CD14-positive monocyte (primary cell): ENCODE measurements around the gene EVX1. TPM values are rescaled to one million over a fixed set of nuclear protein-coding genes. Genes with fewer than 3 reads are reported as not detected.

Experiments
- DNase-seq, 3 donors: peaks; one replicate each; pipeline ENCODE4 v3.0.0-alpha.2; 2011 to 2022
- H2AFZ ChIP-seq: 2 replicates; pipeline ENCODE4 v1.6.0; 2012; ENCODE audit warnings: mild to moderate bottlenecking, low read depth, low read length, inconsistent platforms; ENCODE audit not compliant: insufficient read depth, poor library complexity, severe bottlenecking
- H3K27ac ChIP-seq, 2 donors: 1 replicate in 1 of 2; 2 replicates in 1 of 2; pipeline ENCODE4 v1.5.1; 2012 to 2013; ENCODE audit warnings: low read length in 2 of 2, control low read depth in 1 of 2, inconsistent platforms in 1 of 2, low read depth in 1 of 2, mild to moderate bottlenecking in 1 of 2
- H3K27me3 ChIP-seq, 2 donors: one replicate each; pipeline versions ENCODE4 v1.6.0 to v1.6.1; 2011 to 2013; ENCODE audit warnings: low read length in 2 of 2; ENCODE audit not compliant: control insufficient read depth in 2 of 2, insufficient read depth in 2 of 2
- H3K36me3 ChIP-seq, 2 donors: replicated peaks in 1 of 2; 1 replicate in 1 of 2; 2 replicates in 1 of 2; pipeline versions ENCODE4 v1.5.1 to v1.6.1; 2012 to 2013; ENCODE audit warnings: low read length in 2 of 2, control low read depth in 1 of 2, inconsistent platforms in 1 of 2, mild to moderate bottlenecking in 1 of 2; ENCODE audit not compliant: insufficient read depth in 2 of 2, control insufficient read depth in 1 of 2
- H3K4me1 ChIP-seq, 2 donors: 1 replicate in 1 of 2; 2 replicates in 1 of 2; pipeline versions ENCODE4 v1.5.1 to v1.6.1; 2012 to 2013; ENCODE audit warnings: low read length in 2 of 2, control low read depth in 1 of 2, inconsistent platforms in 1 of 2, mild to moderate bottlenecking in 1 of 2, moderate library complexity in 1 of 2; ENCODE audit not compliant: insufficient read depth in 2 of 2, control insufficient read depth in 1 of 2
- H3K4me2 ChIP-seq: replicated peaks from 2 replicates; pipeline ENCODE3; 2012; ENCODE audit warnings: low read length, moderate library complexity, mild to moderate bottlenecking; ENCODE audit not compliant: poor library complexity, severe bottlenecking; ENCODE audit errors: extremely low read depth
- H3K4me3 ChIP-seq, 3 experiments: fragments of 200-600 bp in 1 of 3; sonication (generic) in 1 of 3; replicated peaks in 1 of 3; 1 replicate in 2 of 3; 2 replicates in 1 of 3; pipeline ENCODE4 v1.5.1; 2011 to 2013; ENCODE audit warnings: low read length in 3 of 3, mild to moderate bottlenecking in 3 of 3, control low read depth in 2 of 3, low read depth in 2 of 3, inconsistent platforms in 1 of 3, moderate library complexity in 1 of 3
- H3K79me2 ChIP-seq: 2 replicates; pipeline ENCODE4 v1.6.0; 2012; ENCODE audit warnings: mild to moderate bottlenecking, control low read depth, inconsistent platforms, low read length, moderate library complexity; ENCODE audit not compliant: insufficient read depth
- H3K9ac ChIP-seq: 2 replicates; pipeline ENCODE4 v1.6.0; 2017; ENCODE audit warnings: low read length, mild to moderate bottlenecking; ENCODE audit not compliant: insufficient read depth, poor library complexity, severe bottlenecking
- H3K9me3 ChIP-seq, 2 donors: replicated peaks in 1 of 2; 1 replicate in 1 of 2; 2 replicates in 1 of 2; pipeline versions ENCODE4 v1.5.1 to v1.6.1; 2012 to 2013; ENCODE audit warnings: low read length in 2 of 2, control low read depth in 1 of 2; ENCODE audit not compliant: control insufficient read depth in 1 of 2, insufficient read depth in 1 of 2
- H4K20me1 ChIP-seq: 2 replicates; pipeline ENCODE4 v1.6.0; 2012; ENCODE audit warnings: mild to moderate bottlenecking, low read length, control low read depth, moderate library complexity; ENCODE audit not compliant: insufficient read depth
- H3K27ac Mint-ChIP-seq, 7 donors: one replicate each; pipeline ENCODE4 v1.8.0; 2020; ENCODE audit warnings: mild to moderate bottlenecking in 7 of 7, mixed read lengths in 7 of 7, moderate library complexity in 6 of 7, inconsistent platforms in 2 of 7
- H3K27me3 Mint-ChIP-seq, 3 donors: one replicate each; pipeline ENCODE4 v1.8.0; 2021 to 2022; ENCODE audit warnings: low read depth in 3 of 3, mild to moderate bottlenecking in 3 of 3, mixed read lengths in 3 of 3, moderate library complexity in 3 of 3, inconsistent platforms in 1 of 3
- H3K36me3 Mint-ChIP-seq, 2 donors: one replicate each; pipeline ENCODE4 v1.8.0; 2020; ENCODE audit warnings: mixed read lengths in 2 of 2, inconsistent platforms in 1 of 2, mild to moderate bottlenecking in 1 of 2
- H3K4me1 Mint-ChIP-seq: one replicate; pipeline ENCODE4 v1.8.0; 2020; ENCODE audit warnings: mild to moderate bottlenecking, mixed read lengths
- H3K4me3 Mint-ChIP-seq, 2 donors: one replicate each; pipeline ENCODE4 v1.8.0; 2020; ENCODE audit warnings: mild to moderate bottlenecking in 2 of 2, mixed read lengths in 2 of 2, moderate library complexity in 1 of 2
- H3K9me3 Mint-ChIP-seq, 7 donors: one replicate each; pipeline ENCODE4 v1.8.0; 2020 to 2022; ENCODE audit warnings: mixed read lengths in 7 of 7, mild to moderate bottlenecking in 6 of 7, moderate library complexity in 6 of 7, inconsistent platforms in 2 of 7
- WGBS: methylation state at CpG from one replicate; pipeline ENCODE4 v1.1.5; 2013; ENCODE audit warnings: missing lambda C conversion rate; ENCODE audit not compliant: insufficient coverage; 5-methylcytosine and 5-hydroxymethylcytosine counted together
- intact Hi-C, 2 donors: fragments of 100-400 bp; cut with micrococcal nuclease; formaldehyde crosslinking; loops; one replicate each; pipeline versions ENCODE4 v1.15.0 to v1.15.1; 2023
- polyA plus RNA-seq, 3 donors: library from polyadenylated mRNA; depleted of rRNA in 1 of 3; unstranded in 2 of 3; stranded (reverse) in 1 of 3; fragments of 300-500 nt in 2 of 3; fragments of >200 nt in 1 of 3; fragmentation: Illumina TruSeq in 2 of 3; gene quantifications; 1 replicate in 2 of 3; 2 replicates in 1 of 3; pipeline ENCODE4 v1.2.3, GENCODE V29; 2012 to 2021
- TF ChIP-seq, protein P1 (sequence below): fragments of 200-600 bp; IDR thresholded peaks from one replicate; pipeline ENCODE4 v1.8.0; 2022; ENCODE audit warnings: antibody characterized with exemption, mild to moderate bottlenecking

The EVX1 gene
- polyA plus RNA-seq, 3 donors = not detected

DNA sequence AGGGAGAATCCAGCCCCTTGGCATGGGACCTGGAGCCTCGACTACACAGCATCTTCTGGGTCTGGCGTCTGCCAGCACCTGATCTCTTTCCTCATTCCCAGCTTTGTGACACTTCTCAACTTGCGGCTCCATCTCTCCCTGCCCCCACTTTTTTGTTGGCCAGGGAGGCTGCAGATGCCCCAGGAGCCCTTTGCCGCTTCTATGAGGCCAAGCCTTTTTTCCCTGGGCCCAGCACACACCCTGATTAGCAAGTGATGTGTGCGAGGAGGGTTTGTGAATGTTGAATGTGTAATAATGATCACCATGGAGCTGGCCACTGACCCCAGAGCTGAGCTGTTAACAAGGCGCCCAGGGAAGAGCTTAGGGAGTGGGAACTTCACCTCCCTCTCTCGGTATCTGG is 4.4 kb downstream of the EVX1 start:
- WGBS = 46% methylated on average over 3 of the region's 7 CpGs
- Histone ChIP-seq H3K4me1 (peaks cover 21 to 38% of the 10 kb centered on the region in 2 donors), H3K36me3 (no peaks in the 10 kb centered on the region), H3K79me2 (no peaks in the 10 kb centered on the region), H2AFZ (no peak overlapping the region), H4K20me1 (no peaks in the 10 kb centered on the region), H3K4me2 (no peak overlapping the region), H3K4me3 (no peak overlapping the region), H3K9me3 (peaks cover under 1 to 66% of the 10 kb centered on the region in 2 donors), H3K27me3 (peaks cover 95 to 96% of the 10 kb centered on the region in 2 donors), H3K27ac (no peak overlapping the region), H3K9ac (no peak overlapping the region)
- TF ChIP-seq, protein P1, sequence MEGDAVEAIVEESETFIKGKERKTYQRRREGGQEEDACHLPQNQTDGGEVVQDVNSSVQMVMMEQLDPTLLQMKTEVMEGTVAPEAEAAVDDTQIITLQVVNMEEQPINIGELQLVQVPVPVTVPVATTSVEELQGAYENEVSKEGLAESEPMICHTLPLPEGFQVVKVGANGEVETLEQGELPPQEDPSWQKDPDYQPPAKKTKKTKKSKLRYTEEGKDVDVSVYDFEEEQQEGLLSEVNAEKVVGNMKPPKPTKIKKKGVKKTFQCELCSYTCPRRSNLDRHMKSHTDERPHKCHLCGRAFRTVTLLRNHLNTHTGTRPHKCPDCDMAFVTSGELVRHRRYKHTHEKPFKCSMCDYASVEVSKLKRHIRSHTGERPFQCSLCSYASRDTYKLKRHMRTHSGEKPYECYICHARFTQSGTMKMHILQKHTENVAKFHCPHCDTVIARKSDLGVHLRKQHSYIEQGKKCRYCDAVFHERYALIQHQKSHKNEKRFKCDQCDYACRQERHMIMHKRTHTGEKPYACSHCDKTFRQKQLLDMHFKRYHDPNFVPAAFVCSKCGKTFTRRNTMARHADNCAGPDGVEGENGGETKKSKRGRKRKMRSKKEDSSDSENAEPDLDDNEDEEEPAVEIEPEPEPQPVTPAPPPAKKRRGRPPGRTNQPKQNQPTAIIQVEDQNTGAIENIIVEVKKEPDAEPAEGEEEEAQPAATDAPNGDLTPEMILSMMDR = no peak
- H3K4me1 Mint-ChIP-seq = peaks cover 46% of the 10 kb centered on the region
- peak overlapping the region in 1 of 2 donors; percentile 76 for H3K4me3 Mint-ChIP-seq
- H3K9me3 Mint-ChIP-seq = peaks cover 0 to 38% (median 15%) of the 10 kb centered on the region in 7 donors
- H3K27me3 Mint-ChIP-seq = peaks cover 97 to 100% (median 98%) of the 10 kb centered on the region in 3 donors
- no peak for DNase-seq
- intact Hi-C loops = no loop called here
- H3K36me3 Mint-ChIP-seq = peaks cover 5 to 8% of the 10 kb centered on the region in 2 donors
- no peak overlapping the region for H3K27ac Mint-ChIP-seq

DNA sequence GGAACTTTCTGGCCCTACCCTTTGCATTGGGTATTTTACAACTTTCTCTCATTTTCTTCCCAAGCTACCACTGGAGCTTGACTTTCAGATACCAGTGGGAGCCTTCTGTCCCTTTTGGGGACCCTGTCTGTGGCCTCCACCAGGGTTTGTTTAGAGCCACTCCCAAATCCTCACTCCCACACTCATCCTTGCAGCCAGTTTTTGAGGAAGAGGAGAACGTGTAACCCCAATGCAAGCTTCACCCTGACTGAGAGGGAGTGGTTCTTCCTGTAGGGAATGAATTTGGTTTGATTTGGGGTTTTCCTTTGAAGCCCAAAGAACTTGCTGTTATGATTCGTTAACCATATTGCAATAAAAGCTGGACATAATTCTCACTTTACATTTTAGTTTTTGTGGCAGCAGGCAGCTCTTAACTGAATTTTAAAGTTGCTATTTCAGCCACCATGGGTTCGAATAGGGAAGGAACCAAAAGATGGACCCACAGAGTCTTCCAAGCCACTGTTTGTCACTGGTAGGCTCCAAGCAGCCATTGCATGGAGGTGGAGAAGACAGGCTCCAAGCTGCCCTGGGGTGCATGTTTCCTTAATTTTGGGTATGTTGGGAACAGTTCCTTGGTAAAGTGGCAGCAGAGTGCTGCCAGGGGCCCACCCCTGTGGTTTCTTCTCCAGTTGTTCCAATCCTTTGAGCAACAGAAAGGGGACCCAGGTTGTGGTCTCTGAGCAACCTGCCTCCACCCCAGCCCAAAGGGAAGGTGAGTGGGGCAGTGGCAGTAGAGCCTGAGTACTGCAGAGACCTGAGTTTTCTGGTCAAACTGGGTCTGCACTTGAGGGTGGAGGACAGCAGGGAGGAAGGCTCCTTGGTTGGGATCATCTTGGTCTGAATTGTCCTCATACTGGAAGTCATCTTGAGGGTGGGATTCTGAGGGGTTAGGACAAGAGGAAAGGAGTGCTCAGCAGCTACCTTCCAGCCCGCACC is 5.1 kb downstream of the EVX1 start:
- Histone ChIP-seq H3K27me3 (peaks cover 95 to 96% of the 10 kb centered on the region in 2 donors), H3K4me1 (peaks cover 23 to 35% of the 10 kb centered on the region in 2 donors), H3K9ac (no peak overlapping the region), H3K4me2 (no peak overlapping the region), H3K4me3 (no peak overlapping the region), H3K27ac (no peak overlapping the region), H2AFZ (no peak overlapping the region), H4K20me1 (no peaks in the 10 kb centered on the region), H3K36me3 (no peaks in the 10 kb centered on the region), H3K9me3 (peaks cover 3 to 67% of the 10 kb centered on the region in 2 donors), H3K79me2 (no peaks in the 10 kb centered on the region)
- H3K4me3 Mint-ChIP-seq = peak overlapping the region in 1 of 2 donors; percentile 76
- H3K4me1 Mint-ChIP-seq = peaks cover 44% of the 10 kb centered on the region
- peak overlapping the region in 1 of 7 donors; percentile 20 for H3K27ac Mint-ChIP-seq
- peaks cover 0 to 45% (median 20%) of the 10 kb centered on the region in 7 donors for H3K9me3 Mint-ChIP-seq
- intact Hi-C loops = no loop called here
- DNase-seq = no peak
- TF ChIP-seq, protein P1 = no peak
- peaks cover 5 to 9% of the 10 kb centered on the region in 2 donors for H3K36me3 Mint-ChIP-seq
- peaks cover 97 to 100% (median 98%) of the 10 kb centered on the region in 3 donors for H3K27me3 Mint-ChIP-seq
- WGBS = 100% methylated on average over 1 of the region's 4 CpGs
